ENCODE results near the gene DENND2D.

Gene DENND2D

GRCh38 chr1:111139956-111140679 is 60.3 kb downstream of the DENND2D start, which contains the start of the genes CEPT1 and DRAM2:
TSS of gene CEPT1 (plus strand) at chr1:111140223. CDS start at chr1:111147715, 7,492 bp downstream.
TSS of gene DRAM2 (minus strand) at chr1:111140093. CDS start at chr1:111131554, 8,539 bp downstream.
- peak; percentile 37 to 96 (median 86) for DNase-seq

GRCh38 chr1:111139324-111139955 is 61.0 kb downstream of the DENND2D start:
- DNase-seq = peak in 28 of 56 donors; percentile 10 to 68 (median 50)

Measured in amygdala (tissue), 56 donors.